ENCODE data around the gene CSMD2. TPM values are rescaled to one million over a fixed set of nuclear protein-coding genes. Genes with fewer than 3 reads are reported as not detected.

Gene CSMD2
- polyA plus RNA-seq, 1 of the 3 experiments (the other 2 are of a cell fraction) = not detected

- Histone ChIP-seq H3K4me1 (ENCODE audit: control insufficient read depth in 1 of 2, insufficient read depth in 2 of 2, low read depth in 1 of 2, low read length in 1 of 2) (no peaks in the 10 kb centered on the region), H3F3A (replicated peaks; ENCODE audit: insufficient read depth) (no peaks in the 10 kb centered on the region), H3K27me3 (ENCODE audit: insufficient read depth) (no peaks in the 10 kb centered on the region), H4K20me1 (ENCODE audit: insufficient read depth) (no peaks in the 10 kb centered on the region), H3K79me2 (ENCODE audit: insufficient read depth) (no peaks in the 10 kb centered on the region), H3K36me3 (replicated peaks in 1 of 2; ENCODE audit: control insufficient read depth in 1 of 2, insufficient read depth in 2 of 2, low read length in 1 of 2) (no peaks in the 10 kb centered on the region), H3K9me3 (no peaks in the 10 kb centered on the region), H3K4me2 (no peak overlapping the region), H3K9ac (no peak overlapping the region), H2AFZ (ENCODE audit: low read depth) (no peak overlapping the region), H3K27ac (ENCODE audit: low read depth in 2 of 2, low read length in 1 of 2) (no peak overlapping the region), H3K9me2 (no peaks in the 10 kb centered on the region), H3K4me3 (ENCODE audit: low read depth in 2 of 2, low read length in 1 of 2) (no peak overlapping the region)
- no peak for DNase-seq
- POLR2A ChIA-PET = no interaction called here
- CTCF ChIA-PET = interaction anchor here (1.1 to 7.6 kb wide), 4 partner anchors 24 to 874 kb away, joined by 3 to 52 read pairs (median 4); no protein-coding TSS in a partner anchor
- TF ChIP-seq CHD2 (IDR thresholded peaks at IDR 0.05; ENCODE audit: low read length, partially characterized antibody) (no peak), SIN3A (IDR thresholded peaks at IDR 0.05; ENCODE audit: borderline replicate concordance, low read depth, low read length) (no peak)
- WGBS (ENCODE audit: low lambda C conversion rate) = 25% methylated on average over 2 of the region's 9 CpGs
Measured at GRCh38 chr1:33608825-33609400, 556.1 kb downstream of the CSMD2 start.

DNA sequence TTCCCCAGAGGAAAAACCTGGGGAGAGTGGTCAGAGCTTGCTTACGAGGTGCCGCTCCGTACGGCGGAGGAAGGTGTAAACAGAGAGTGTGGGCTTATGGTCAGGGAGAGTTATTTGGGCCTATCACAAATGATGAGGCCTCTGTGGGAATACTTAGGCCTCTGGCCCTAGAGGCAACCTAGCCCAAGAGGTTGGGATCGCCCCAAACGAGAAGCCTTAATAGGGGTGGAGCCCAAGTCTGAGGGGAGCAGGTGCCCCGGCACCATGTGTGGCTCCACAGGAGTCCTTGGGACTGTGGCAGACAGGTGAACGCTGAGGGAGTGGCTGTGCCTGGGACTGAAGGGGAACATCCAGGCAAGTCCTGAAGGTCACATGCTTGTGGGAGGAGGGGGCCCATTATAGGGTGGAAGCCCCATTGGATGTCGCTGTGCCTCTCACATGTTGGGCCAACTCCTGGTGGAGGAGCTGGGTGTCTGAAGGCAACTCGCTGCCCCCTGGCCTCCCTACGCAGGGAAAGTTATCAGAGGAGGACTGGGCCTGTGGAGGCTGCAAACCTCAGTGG is 557.5 kb downstream of the CSMD2 start:
- H3K9me3 ChIP-seq = no peaks in the 10 kb centered on the region
- no peak overlapping the region for H3K4me3 ChIP-seq (ENCODE audit: low read depth in 2 of 2, low read length in 1 of 2)
- no peaks in the 10 kb centered on the region for H3K27me3 ChIP-seq (ENCODE audit: insufficient read depth)
- 55% methylated on average over 8 of the region's 12 CpGs for WGBS (ENCODE audit: low lambda C conversion rate)
- H3K4me1 ChIP-seq (ENCODE audit: control insufficient read depth in 1 of 2, insufficient read depth in 2 of 2, low read depth in 1 of 2, low read length in 1 of 2) = no peaks in the 10 kb centered on the region
- POLR2A ChIA-PET = no interaction called here
- H2AFZ ChIP-seq (ENCODE audit: low read depth) = no peak overlapping the region
- no peaks in the 10 kb centered on the region for H3K9me2 ChIP-seq
- no peak for TF ChIP-seq USF2 (IDR thresholded peaks at IDR 0.05; ENCODE audit: borderline replicate concordance, low read depth, low read length)
- no peak for TF ChIP-seq TAF1 (IDR thresholded peaks at IDR 0.05; ENCODE audit: borderline replicate concordance, low read depth, low read length)
- TF ChIP-seq SIN3A (IDR thresholded peaks at IDR 0.05; ENCODE audit: borderline replicate concordance, low read depth, low read length) = no peak
- DNase-seq = no peak
- no peaks in the 10 kb centered on the region for H3F3A ChIP-seq (replicated peaks; ENCODE audit: insufficient read depth)
- CTCF ChIA-PET = interaction anchor here (2.0 kb wide), 1 partner anchor 26 kb away, joined by 4 read pairs; no protein-coding TSS in a partner anchor
- no peaks in the 10 kb centered on the region for H3K79me2 ChIP-seq (ENCODE audit: insufficient read depth)
- H4K20me1 ChIP-seq (ENCODE audit: insufficient read depth) = no peaks in the 10 kb centered on the region
- H3K9ac ChIP-seq = no peak overlapping the region
- no peak overlapping the region for H3K4me2 ChIP-seq
- no peaks in the 10 kb centered on the region for H3K36me3 ChIP-seq (replicated peaks in 1 of 2; ENCODE audit: control insufficient read depth in 1 of 2, insufficient read depth in 2 of 2, low read length in 1 of 2)
- H3K27ac ChIP-seq (ENCODE audit: low read depth in 2 of 2, low read length in 1 of 2) = no peak overlapping the region

DNA sequence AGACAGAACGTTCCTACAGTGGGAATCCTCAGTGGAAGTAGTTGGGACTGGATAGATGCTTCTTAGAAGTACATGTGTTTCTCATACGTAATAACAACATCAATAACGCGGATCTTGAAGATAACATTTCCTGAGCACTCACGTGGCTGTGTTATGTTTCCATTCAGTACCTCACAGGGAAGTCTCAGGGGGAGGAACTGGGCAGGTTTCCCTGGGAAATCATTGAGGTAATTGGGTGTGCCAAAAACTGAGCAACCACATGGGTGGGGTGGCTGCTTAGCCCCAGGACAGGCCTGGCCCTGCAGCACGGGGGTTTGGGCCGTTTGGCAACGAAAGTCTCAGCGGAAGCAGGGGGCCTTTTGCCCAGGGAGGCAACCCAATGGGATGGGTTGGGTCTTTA is 558.8 kb downstream of the CSMD2 start:
- no peak overlapping the region for H2AFZ ChIP-seq (ENCODE audit: low read depth)
- H3K36me3 ChIP-seq (replicated peaks in 1 of 2; ENCODE audit: control insufficient read depth in 1 of 2, insufficient read depth in 2 of 2, low read length in 1 of 2) = no peaks in the 10 kb centered on the region
- no peaks in the 10 kb centered on the region for H3K4me1 ChIP-seq (ENCODE audit: control insufficient read depth in 1 of 2, insufficient read depth in 2 of 2, low read depth in 1 of 2, low read length in 1 of 2)
- CTCF ChIA-PET = interaction anchor here (2.0 kb wide), 1 partner anchor 27 kb away, joined by 4 read pairs; no protein-coding TSS in a partner anchor
- WGBS (ENCODE audit: low lambda C conversion rate) = 39% methylated on average over 7 of the region's 9 CpGs
- no peaks in the 10 kb centered on the region for H3K27me3 ChIP-seq (ENCODE audit: insufficient read depth)
- H3K9me3 ChIP-seq = no peaks in the 10 kb centered on the region
- no peaks in the 10 kb centered on the region for H3F3A ChIP-seq (replicated peaks; ENCODE audit: insufficient read depth)
- no peak overlapping the region for H3K4me2 ChIP-seq
- H3K79me2 ChIP-seq (ENCODE audit: insufficient read depth) = no peaks in the 10 kb centered on the region
- DNase-seq = no peak
- POLR2A ChIA-PET = no interaction called here
- no peaks in the 10 kb centered on the region for H3K9me2 ChIP-seq
- no peak overlapping the region for H3K27ac ChIP-seq (ENCODE audit: low read depth in 2 of 2, low read length in 1 of 2)
- H4K20me1 ChIP-seq (ENCODE audit: insufficient read depth) = no peaks in the 10 kb centered on the region
- H3K4me3 ChIP-seq (ENCODE audit: low read depth in 2 of 2, low read length in 1 of 2) = no peak overlapping the region
- H3K9ac ChIP-seq = no peak overlapping the region
- TF ChIP-seq, protein P1, sequence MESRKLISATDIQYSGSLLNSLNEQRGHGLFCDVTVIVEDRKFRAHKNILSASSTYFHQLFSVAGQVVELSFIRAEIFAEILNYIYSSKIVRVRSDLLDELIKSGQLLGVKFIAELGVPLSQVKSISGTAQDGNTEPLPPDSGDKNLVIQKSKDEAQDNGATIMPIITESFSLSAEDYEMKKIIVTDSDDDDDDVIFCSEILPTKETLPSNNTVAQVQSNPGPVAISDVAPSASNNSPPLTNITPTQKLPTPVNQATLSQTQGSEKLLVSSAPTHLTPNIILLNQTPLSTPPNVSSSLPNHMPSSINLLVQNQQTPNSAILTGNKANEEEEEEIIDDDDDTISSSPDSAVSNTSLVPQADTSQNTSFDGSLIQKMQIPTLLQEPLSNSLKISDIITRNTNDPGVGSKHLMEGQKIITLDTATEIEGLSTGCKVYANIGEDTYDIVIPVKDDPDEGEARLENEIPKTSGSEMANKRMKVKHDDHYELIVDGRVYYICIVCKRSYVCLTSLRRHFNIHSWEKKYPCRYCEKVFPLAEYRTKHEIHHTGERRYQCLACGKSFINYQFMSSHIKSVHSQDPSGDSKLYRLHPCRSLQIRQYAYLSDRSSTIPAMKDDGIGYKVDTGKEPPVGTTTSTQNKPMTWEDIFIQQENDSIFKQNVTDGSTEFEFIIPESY (IDR thresholded peaks at IDR 0.05; ENCODE audit: borderline replicate concordance, low read depth) = no peak
- no peak for TF ChIP-seq SIN3A (IDR thresholded peaks at IDR 0.05; ENCODE audit: borderline replicate concordance, low read depth, low read length)
- no peak for TF ChIP-seq FOSL2 (IDR thresholded peaks at IDR 0.05; ENCODE audit: borderline replicate concordance, low read depth)
- TF ChIP-seq GATA2 (CRISPR knock-in tag; IDR thresholded peaks at IDR 0.05) = no peak
- TF ChIP-seq NRF1 (IDR thresholded peaks at IDR 0.05; ENCODE audit: low read depth, low read length) = no peak
- TF ChIP-seq RAD21 (IDR thresholded peaks at IDR 0.05; ENCODE audit: low read length) = no peak
- TF ChIP-seq RFX5 (IDR thresholded peaks at IDR 0.05; ENCODE audit: low read length) = no peak
- TF ChIP-seq FOXM1 (IDR thresholded peaks at IDR 0.05; ENCODE audit: low read depth) = no peak
- TF ChIP-seq POLR2AphosphoS5 (IDR thresholded peaks at IDR 0.05; ENCODE audit: low read depth, low read length) = no peak
- TF ChIP-seq EZH2phosphoT487 (IDR thresholded peaks at IDR 0.05; ENCODE audit: borderline replicate concordance, low read depth) = no peak
- TF ChIP-seq IRF3 (IDR thresholded peaks at IDR 0.05; ENCODE audit: low read depth, low read length) = no peak
- no peak for TF ChIP-seq SMC3 (IDR thresholded peaks at IDR 0.05; ENCODE audit: low read depth, low read length)
- no peak for TF ChIP-seq EP300 (IDR thresholded peaks at IDR 0.05; ENCODE audit: borderline replicate concordance in 1 of 2, low read depth in 1 of 2, low read length in 1 of 2)
